HG03469 (cell line): ENCODE results near the gene CBL.

Experiments
- ATAC-seq: cut with Tn5 transposase; IDR thresholded peaks from one replicate; pipeline ENCODE4 v1.9.1; 2021; ENCODE audit warnings: mild to moderate bottlenecking, moderate library complexity, moderate number of reproducible peaks; ENCODE audit not compliant: unreplicated experiment

The CBL gene

GRCh38 chr11:119309411-119309810 lies 103.3 kb downstream of the CBL start:
- ATAC-seq: no peak

GRCh38 chr11:119309953-119310681 lies 104.0 kb downstream of the CBL start:
- no peak for ATAC-seq

- no peak for ATAC-seq
These were observed 104.5 kb downstream of the CBL start for GRCh38 chr11:119310682-119311052.

GRCh38 chr11:119314726-119315125 lies 108.6 kb downstream of the CBL start:
- no peak for ATAC-seq

GRCh38 chr11:119315131-119316015 lies 109.2 kb downstream of the CBL start:
- no peak for ATAC-seq

GRCh38 chr11:119316016-119316728 lies 110.0 kb downstream of the CBL start:
- ATAC-seq: no peak

- no peak for ATAC-seq
These were observed 110.8 kb downstream of the CBL start, which contains the start of gene MCAM for GRCh38 chr11:119316729-119317591. Gene MCAM, minus strand, starts transcription at chr11:119317130. Its CDS starts 29 bp downstream, at chr11:119317101.

GRCh38 chr11:119317592-119318239 lies 111.6 kb downstream of the CBL start:
- no peak for ATAC-seq

GRCh38 chr11:119318240-119319135 lies 112.3 kb downstream of the CBL start:
- ATAC-seq: no peak

GRCh38 chr11:119319136-119319699 lies 113.1 kb downstream of the CBL start:
- ATAC-seq: no peak

- ATAC-seq: no peak
These were observed 113.6 kb downstream of the CBL start for GRCh38 chr11:119319700-119320239.

GRCh38 chr11:119320240-119320775 lies 114.2 kb downstream of the CBL start:
- ATAC-seq: no peak

- ATAC-seq: no peak
These were observed 114.8 kb downstream of the CBL start for GRCh38 chr11:119320776-119321524.

- no peak for ATAC-seq
These were observed 116.2 kb downstream of the CBL start for GRCh38 chr11:119322360-119322739.

GRCh38 chr11:119322921-119323531 lies 116.9 kb downstream of the CBL start:
- no peak for ATAC-seq

- ATAC-seq: no peak
These were observed 117.4 kb downstream of the CBL start for GRCh38 chr11:119323532-119324033.

- no peak for ATAC-seq
These were observed 118.0 kb downstream of the CBL start for GRCh38 chr11:119324189-119324588.
